Measurements from ENCODE around the gene TOMM20.
A peak's percentile ranks its signal among the peaks of the same experiment; 100 is the strongest.

Gene TOMM20

DNA sequence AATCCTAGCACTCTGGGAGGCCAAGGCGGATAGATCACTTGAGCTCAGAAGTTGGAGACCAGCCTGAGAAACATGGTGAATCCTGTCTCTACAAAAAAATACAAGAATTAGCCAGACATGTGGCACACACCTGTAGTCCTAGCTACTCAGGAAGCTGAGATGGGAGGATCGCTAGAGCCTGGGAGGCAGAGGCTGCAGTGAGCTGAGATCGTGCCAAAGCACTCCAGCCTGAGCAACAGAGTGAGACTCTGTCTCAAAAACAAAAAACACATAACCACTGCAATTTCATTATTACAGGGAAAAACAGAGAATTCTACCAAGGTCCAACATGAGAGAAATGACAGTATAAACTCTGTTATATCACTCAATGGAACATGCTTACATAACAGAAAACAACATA, 4.4 kb upstream of the TOMM20 start:
- DNase-seq = no peak

GRCh38 chr1:235131961-235132360, 3.3 kb upstream of the TOMM20 start:
- peak; percentile 13 for DNase-seq

DNA sequence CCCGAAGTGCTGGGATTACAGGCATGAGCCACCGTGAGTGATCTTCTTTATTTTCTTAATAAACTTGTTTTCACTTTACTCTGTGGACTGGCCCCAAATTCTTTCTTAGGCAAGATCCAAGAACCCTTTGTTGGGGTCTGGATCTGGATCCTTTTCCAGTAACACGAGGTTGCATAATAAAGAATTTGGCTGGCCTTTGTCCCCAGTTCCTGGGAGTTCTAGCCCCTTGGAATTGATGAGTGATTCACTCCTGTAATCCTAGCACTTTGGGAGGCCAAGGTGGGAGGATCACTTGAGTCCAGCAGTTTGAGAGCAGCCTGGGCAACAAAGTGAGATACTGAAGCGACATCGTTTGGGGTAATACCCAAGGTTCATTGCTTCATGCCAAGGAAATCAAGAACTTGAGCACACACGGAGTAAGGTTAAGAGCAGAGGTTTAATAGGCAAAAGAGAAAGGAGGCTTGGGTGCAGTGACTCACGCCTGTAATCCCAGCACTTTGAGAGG, 2.2 kb upstream of the TOMM20 start:
- no peak for DNase-seq

DNA sequence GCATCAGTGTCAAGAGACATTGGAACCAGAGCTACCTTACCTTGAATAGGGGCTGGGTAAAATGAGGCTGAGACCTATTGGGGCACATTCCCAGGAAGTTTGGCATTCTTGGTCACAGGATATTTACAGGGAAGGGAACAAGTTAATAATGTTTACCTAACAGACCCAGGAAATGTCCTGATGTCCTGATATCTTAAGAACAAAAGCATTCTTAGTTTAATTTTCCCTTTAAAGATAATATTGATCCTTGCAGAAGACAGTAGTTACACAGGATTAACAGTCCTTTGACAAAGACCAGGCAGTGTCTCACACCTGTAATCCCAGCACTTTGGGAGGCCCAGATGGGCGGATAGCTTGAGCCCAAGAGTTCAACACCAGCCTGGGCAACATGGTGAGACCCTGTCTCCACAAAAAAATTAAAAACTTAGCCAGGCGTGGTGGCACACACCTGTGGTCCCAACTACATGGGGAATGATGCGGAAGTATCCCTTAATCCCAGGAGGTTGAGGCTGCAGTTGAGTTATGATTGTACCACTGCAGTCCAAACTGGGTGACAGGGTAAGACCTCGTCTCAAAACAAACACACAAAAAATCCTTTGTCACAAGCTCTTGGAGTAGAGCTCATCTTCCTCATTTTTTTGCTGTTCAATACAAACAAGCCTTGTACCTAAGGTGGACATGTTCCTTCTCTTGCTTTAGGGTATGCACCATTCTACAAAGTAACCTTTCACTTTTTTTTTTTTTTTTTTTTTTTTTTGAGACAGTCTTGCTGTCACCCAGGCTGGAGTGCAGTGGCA, 1.3 kb upstream of the TOMM20 start:
- DNase-seq = no peak

- DNase-seq = no peak
Observed at GRCh38 chr1:235127732-235128455, 743 bp downstream of the TOMM20 start.

DNA sequence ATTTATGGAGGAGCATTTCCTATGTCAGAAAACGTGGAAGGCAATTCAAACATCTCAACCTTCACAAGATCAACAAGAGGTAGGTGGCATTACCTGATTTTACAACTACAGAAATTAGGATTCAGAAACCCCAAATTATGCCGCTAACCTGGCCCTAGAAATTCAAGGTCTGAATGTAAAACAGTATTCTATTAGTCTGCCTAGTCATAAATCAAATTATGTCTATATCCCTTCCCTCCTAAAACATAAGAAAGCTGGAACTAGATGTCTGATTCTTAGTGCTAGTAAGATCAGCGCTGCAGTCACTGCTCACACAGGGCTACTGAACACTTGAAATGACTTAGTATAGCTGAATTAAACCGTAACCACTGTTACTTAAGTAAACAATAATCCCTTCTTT, 1.4 kb downstream of the TOMM20 start:
- no peak for DNase-seq

DNA sequence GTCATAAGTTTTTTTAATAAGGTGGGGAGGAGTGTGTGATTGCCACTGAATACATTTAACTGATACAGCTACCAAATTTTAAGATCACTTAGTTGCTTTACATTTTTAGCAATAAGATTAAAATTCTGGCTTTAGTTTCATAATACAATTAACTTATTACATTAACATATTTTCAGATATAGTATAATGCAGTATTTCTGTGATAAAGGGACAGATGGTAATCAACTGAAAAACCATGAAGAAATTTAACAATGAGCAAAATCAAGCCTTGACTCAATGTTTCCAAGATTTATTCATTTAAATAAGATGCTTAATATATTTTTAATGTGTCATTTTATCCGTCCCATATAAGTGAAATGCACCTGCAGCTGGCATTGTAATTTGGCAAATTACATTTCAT, 4.0 kb downstream of the TOMM20 start:
- DNase-seq = no peak

DNA sequence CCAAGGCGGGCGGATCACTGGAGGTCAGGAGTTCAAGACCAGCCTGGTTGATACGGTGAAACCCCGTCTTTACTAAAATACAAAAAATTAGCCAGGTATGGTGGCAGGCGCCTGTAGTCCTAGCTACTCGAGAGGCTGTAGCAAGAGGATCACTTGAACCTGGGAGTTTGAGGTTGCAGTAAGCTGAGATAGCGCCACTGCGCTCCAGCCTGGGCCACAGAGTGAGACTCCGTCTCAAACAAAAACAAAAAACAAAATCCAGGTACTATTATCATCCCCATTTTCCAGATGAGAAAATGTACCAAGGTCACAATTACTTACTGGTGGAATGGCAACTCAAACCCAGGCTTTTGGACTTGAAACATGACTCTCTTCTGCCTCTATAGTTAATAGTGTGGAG, 4.5 kb downstream of the TOMM20 start:
- DNase-seq = no peak

DNA sequence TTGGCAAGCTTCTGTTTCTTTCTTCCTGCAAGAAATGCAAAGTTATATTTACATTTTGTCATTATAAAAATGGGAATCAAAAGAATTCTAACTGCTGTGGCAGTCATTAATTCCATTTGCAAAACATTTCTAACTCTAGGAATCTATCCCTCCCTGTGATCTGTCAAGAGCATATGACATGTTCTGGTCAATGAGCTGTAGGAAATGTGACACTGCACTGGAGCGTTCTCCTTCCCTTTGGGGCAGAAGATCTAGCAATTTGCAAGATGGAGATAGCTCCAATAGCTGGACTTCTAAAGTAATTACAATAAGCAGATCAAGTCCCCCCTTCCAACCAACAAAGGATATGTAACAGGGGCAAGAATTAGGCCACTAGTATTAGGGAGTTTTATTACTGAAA, 6.3 kb downstream of the TOMM20 start:
- no peak for DNase-seq

- DNase-seq = no peak
Observed at GRCh38 chr1:235113183-235113917, 15.3 kb downstream of the TOMM20 start.

DNA sequence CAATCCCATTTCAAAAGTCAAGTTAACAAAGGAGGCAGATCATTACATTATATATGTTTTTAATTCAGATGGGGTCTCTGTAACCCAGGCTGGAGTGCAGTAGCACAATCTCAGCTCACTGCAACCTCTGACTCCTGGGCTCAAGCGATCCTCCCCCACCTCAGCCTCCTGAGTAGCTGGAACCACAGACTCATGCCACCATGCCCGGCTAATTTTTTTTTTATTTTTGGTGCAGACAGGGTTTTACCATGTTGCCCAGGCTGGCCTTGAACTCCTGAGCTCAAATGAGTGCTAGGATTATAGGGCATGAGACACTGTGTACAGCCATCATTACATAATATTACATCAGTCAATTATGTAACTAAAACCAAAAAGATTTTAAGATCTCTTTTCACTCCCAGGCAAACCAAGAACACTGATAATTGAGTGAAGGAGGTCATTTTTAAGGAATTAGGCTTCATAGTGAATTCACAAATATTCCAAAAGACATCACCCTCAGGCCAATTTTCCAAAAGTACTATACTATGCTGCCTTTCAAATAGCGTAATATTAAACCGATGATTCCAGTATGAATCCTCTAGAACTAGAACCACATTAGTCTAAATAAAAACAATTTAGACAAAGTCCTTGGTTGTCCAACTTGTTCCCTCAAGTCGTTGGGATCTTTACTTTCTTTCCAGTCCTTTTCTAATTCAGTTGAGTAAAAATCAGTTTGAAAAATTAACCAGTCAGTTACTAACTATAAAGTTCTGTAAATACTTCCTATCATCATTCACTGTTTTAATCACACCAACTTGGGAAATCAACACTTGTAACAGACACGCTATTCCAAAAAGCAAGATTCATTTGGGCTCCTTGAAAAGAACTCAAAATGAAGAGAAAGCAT, 16.1 kb downstream of the TOMM20 start:
- DNase-seq = no peak

DNA sequence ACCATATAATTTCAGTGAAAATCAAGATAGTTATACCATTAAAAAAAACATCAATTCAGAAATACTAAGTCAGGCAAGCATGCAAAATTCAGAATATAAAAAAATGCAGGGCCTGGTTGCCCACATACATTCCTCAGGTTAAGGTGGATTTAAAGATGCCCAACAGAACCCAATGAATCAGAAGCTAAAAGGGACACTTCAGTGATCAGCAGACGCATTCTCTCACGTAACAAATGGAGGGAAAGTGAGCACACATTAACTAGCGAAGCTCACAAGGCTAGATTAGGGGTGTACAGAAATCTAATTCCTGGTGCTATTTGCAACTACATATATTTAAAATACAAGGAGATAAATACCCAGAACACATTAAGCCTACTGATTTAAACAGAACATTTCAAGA, 17.5 kb downstream of the TOMM20 start:
- no peak for DNase-seq

GRCh38 chr1:235108876-235109275, 19.8 kb downstream of the TOMM20 start:
- no peak for DNase-seq

DNA sequence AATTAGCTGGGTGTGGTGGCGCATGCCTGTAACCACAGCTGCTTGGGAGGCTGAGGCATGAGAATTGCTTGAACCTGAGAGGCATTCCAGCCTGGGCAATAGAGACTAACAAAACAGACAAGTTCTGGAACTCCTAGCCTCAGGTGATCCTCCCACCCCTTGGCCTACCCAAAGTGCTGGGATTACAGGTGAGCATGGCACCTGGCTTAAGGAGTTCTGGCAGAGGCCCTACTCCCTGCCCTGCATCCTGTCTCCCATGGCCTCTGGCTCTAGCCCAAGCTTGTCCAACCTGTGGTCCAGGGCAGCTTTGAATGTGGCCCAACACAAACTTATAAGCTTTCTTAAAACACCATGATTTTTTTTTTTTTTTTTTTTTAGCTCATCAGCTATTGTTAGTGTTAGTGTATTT, 20.4 kb downstream of the TOMM20 start:
- DNase-seq = no peak

GRCh38 chr1:235107368-235108184, 21.1 kb downstream of the TOMM20 start:
- no peak for DNase-seq

- no peak for DNase-seq
Observed at GRCh38 chr1:235106457-235106856, 22.2 kb downstream of the TOMM20 start.

DNA sequence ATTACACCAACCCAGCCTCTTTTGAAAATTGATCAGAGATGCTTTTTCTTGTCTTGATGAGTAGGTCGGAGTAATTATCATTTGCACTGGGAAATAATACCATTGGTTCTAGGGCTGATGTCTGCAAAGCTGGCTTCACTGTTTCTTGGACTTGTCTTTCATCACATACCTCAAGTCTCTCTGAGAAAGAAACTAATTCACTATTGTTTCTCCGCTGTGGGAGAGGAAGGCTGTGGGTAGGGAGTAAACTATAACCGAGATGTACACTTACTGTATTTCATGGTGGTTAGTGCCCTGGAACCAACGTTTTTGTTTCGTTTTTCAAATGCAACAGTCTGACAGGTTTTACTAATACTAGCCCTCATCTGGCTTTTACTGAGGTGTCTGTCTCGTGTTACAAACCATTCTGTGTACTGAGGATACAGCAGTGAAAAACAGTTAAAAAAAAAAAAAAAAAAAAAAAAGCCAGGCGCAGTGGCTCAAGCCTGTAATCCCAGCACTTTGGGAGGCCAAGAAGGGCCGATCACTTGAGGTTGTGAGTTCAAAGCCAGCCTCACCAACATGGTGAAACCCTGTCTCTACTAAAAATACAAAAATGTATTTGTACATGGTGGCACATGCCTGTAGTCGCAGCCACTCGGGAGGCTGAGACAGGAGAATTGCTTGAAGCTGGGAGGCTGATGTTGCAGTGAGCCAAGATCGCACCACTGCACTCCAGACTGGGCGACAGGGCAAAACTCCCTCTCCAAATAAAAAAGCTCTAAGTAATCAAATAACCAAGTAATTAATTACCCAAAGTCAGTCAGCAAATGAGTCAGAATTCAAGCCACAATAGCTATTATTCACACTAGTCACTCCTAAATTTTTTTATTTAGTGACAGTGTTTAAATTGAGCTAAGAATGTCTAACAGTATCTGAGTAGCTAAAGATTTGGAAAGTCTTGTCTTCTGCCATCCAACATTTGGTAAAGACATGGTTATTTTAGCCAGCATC, 23.3 kb downstream of the TOMM20 start:
- no peak for DNase-seq

DNA sequence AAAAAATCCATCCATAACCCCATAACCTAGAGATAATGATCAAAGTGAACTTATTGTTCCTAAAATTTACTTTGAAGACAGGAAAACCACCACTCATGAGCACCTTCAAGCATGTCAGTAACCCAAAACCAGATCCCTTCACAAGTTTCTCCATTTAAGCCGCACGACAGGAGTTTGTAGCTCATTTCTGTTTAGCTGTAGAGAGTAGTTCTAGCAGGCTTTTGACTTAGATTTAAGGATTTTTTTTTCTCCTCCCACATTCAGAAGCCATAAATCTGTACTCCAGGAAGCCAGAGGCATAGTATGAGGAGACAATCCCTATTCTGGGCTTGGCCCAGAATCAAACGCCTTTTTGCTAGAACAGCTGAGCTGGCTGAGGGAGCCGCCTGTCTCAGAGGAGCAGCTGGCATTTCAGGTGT, 25.6 kb downstream of the TOMM20 start:
- no peak for DNase-seq

DNA sequence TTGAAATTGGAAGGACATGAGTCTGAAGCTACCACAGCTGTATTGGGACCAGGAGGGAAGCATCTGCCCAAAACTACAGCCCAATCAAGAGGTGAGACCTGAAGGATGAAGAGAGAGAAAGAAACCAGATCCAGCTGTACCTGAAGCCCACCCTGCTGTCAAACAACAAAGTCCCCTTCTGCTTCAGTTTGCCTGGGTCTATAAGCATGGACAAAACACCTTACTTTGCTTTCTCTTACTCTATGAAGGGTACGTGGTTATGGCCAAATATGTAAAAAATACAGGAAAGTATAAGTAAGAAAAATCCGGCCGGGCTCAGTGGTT, 26.4 kb downstream of the TOMM20 start:
- DNase-seq = no peak

- no peak for DNase-seq
Observed at GRCh38 chr1:235101558-235102258, 26.9 kb downstream of the TOMM20 start.

Data from inflammatory macrophage treated with lipopolysaccharide for 4 hours (primary cell).